BLaER1 treated with 17β-estradiol and CSF1 and Interleukin-3, amounts not matched to agents 10 nM and 100 nM (cell line): Measurements from ENCODE around the gene DERA.

Experiments
- H3K27ac ChIP-seq, 11 experiments: shearing (Covaris generic); formaldehyde crosslinking; 2 replicates each; pipeline ENCODE4 v1.8.1; 2022
- H3K27me3 ChIP-seq, 11 experiments: shearing (Covaris generic); formaldehyde crosslinking; 2 replicates each; pipeline ENCODE4 v1.8.1; 2022
- H3K36me3 ChIP-seq, 11 experiments: shearing (Covaris generic); formaldehyde crosslinking; 2 replicates each; pipeline ENCODE4 v1.8.1; 2022
- H3K4me1 ChIP-seq, 10 experiments: shearing (Covaris generic); formaldehyde crosslinking; 2 replicates each; pipeline ENCODE4 v1.8.1; 2022
- H3K4me2 ChIP-seq, 11 experiments: shearing (Covaris generic); formaldehyde crosslinking; 2 replicates each; pipeline ENCODE4 v1.8.1; 2022
- H3K4me3 ChIP-seq, 10 experiments: shearing (Covaris generic); formaldehyde crosslinking; 2 replicates each; pipeline ENCODE4 v1.8.1; 2022
- H3K9ac ChIP-seq, 11 experiments: shearing (Covaris generic); formaldehyde crosslinking; 2 replicates each; pipeline ENCODE4 v1.8.1; 2022
- H3K9me3 ChIP-seq, 11 experiments: shearing (Covaris generic); formaldehyde crosslinking; replicated peaks in 1 of 11; 2 replicates each; pipeline ENCODE4 v1.8.1; 2022
- H4K20me1 ChIP-seq, 11 experiments: shearing (Covaris generic); formaldehyde crosslinking; 2 replicates each; pipeline ENCODE4 v1.8.1; 2022
- Cebpa-rat ChIP-seq, 11 experiments: shearing (Covaris generic); IDR thresholded peaks; 2 replicates each; pipeline ENCODE4 v1.8.1; 2022

Gene DERA

GRCh38 chr12:16075887-16076286 is 164.8 kb downstream of the DERA start:
- Histone ChIP-seq H3K27me3 (no peaks in the 10 kb centered on the region), H3K9me3 (no peaks in the 10 kb centered on the region), H3K4me3 (no peak overlapping the region), H3K4me1 (no peaks in the 10 kb centered on the region), H3K27ac (no peak overlapping the region), H3K36me3 (no peaks in the 10 kb centered on the region), H3K9ac (no peak overlapping the region), H3K4me2 (no peak overlapping the region), H4K20me1 (no peaks in the 10 kb centered on the region)
- TF ChIP-seq Cebpa-rat (IDR thresholded peaks at IDR 0.05): no peak

- Histone ChIP-seq H3K4me3 (no peak overlapping the region), H3K9ac (no peak overlapping the region), H3K4me1 (no peaks in the 10 kb centered on the region), H3K36me3 (no peaks in the 10 kb centered on the region), H3K4me2 (no peak overlapping the region), H4K20me1 (no peaks in the 10 kb centered on the region), H3K9me3 (no peaks in the 10 kb centered on the region), H3K27me3 (no peaks in the 10 kb centered on the region), H3K27ac (no peak overlapping the region)
- TF ChIP-seq Cebpa-rat (IDR thresholded peaks at IDR 0.05): no peak
These were observed 165.4 kb downstream of the DERA start for GRCh38 chr12:16076557-16076956.

- H3K36me3 ChIP-seq: no peaks in the 10 kb centered on the region
- no peaks in the 10 kb centered on the region for H3K27me3 ChIP-seq
- TF ChIP-seq Cebpa-rat (IDR thresholded peaks at IDR 0.05): no peak
- no peaks in the 10 kb centered on the region for H3K4me1 ChIP-seq
- no peak overlapping the region for H3K9ac ChIP-seq
- no peak overlapping the region for H3K27ac ChIP-seq
- H3K9me3 ChIP-seq: no peaks in the 10 kb centered on the region
- no peak overlapping the region for H3K4me3 ChIP-seq
- no peaks in the 10 kb centered on the region for H4K20me1 ChIP-seq
- no peak overlapping the region for H3K4me2 ChIP-seq
These were observed 165.9 kb downstream of the DERA start for GRCh38 chr12:16076970-16077522.

- Histone ChIP-seq H3K9ac (no peak overlapping the region), H3K4me2 (no peak overlapping the region), H3K27ac (no peak overlapping the region), H3K4me1 (no peaks in the 10 kb centered on the region), H3K36me3 (no peaks in the 10 kb centered on the region; a peak in 1 of 22 replicates), H3K9me3 (peaks cover under 1 to 7% (median 5%) of the 10 kb centered on the region in 11 experiments; a peak in 17 of 22 replicates), H3K4me3 (no peak overlapping the region), H3K27me3 (no peaks in the 10 kb centered on the region), H4K20me1 (no peaks in the 10 kb centered on the region)
- TF ChIP-seq Cebpa-rat (IDR thresholded peaks at IDR 0.05): no peak
These were observed 175.3 kb downstream of the DERA start for GRCh38 chr12:16086462-16086861.

GRCh38 chr12:16086942-16087341 is 175.8 kb downstream of the DERA start:
- no peaks in the 10 kb centered on the region for H4K20me1 ChIP-seq
- H3K4me2 ChIP-seq: no peak overlapping the region
- H3K27ac ChIP-seq: no peak overlapping the region
- no peaks in the 10 kb centered on the region; a peak in 1 of 22 replicates for H3K36me3 ChIP-seq
- H3K9me3 ChIP-seq: peaks cover 5 to 12% (median 10%) of the 10 kb centered on the region in 11 experiments
- no peak overlapping the region for H3K4me3 ChIP-seq
- no peaks in the 10 kb centered on the region for H3K27me3 ChIP-seq
- TF ChIP-seq Cebpa-rat (IDR thresholded peaks at IDR 0.05): no peak
- H3K4me1 ChIP-seq: no peaks in the 10 kb centered on the region
- no peak overlapping the region for H3K9ac ChIP-seq
